Stimulated activated CD4-positive, alpha-beta T cell treated with anti-CD3 and anti-CD28 coated beads, Interleukin-2, amount 100 ng/mL, for 4 hours (primary cell): ENCODE measurements around the gene PDCD1.
"Not testable (repeated sequence)": the region's sequence is repeated elsewhere in the genome, so short reads cannot be mapped to it uniquely, and the experiment has no call there.

Experiments
- DNase-seq: peaks from one replicate; pipeline ENCODE4 v3.0.0-alpha.2; 2020; ENCODE audit warnings: low read depth

Gene PDCD1

GRCh38 chr2:241877989-241878970 lies 19.6 kb upstream of the PDCD1 start:
- DNase-seq, result peak; percentile 66

GRCh38 chr2:241877197-241877685 lies 18.5 kb upstream of the PDCD1 start:
- no peak for DNase-seq

GRCh38 chr2:241876528-241877196 lies 18.0 kb upstream of the PDCD1 start:
- no peak for DNase-seq

GRCh38 chr2:241875754-241876527 lies 17.2 kb upstream of the PDCD1 start:
- DNase-seq, result not testable (repeated sequence)

- DNase-seq, result no peak
These were observed 15.7 kb upstream of the PDCD1 start for GRCh38 chr2:241874277-241874925.

- DNase-seq, result no peak
These were observed 15.1 kb upstream of the PDCD1 start for GRCh38 chr2:241873803-241874110.

- DNase-seq, result no peak
These were observed 14.5 kb upstream of the PDCD1 start for GRCh38 chr2:241873081-241873802.

- DNase-seq, result no peak
These were observed 13.6 kb upstream of the PDCD1 start for GRCh38 chr2:241872313-241872642.

- no peak for DNase-seq
These were observed 13.0 kb upstream of the PDCD1 start for GRCh38 chr2:241871538-241872312.

GRCh38 chr2:241870611-241871537 lies 12.2 kb upstream of the PDCD1 start:
- no peak for DNase-seq

- no peak for DNase-seq
These were observed 11.4 kb upstream of the PDCD1 start for GRCh38 chr2:241870081-241870541.

GRCh38 chr2:241869087-241869961 lies 10.6 kb upstream of the PDCD1 start, which contains the start of gene RTP5:
RTP5 (plus strand) TSS chr2:241869729; CDS start chr2:241869757, 28 bp downstream.
- no peak for DNase-seq

GRCh38 chr2:241868661-241869081 lies 10.0 kb upstream of the PDCD1 start:
- DNase-seq, result no peak

GRCh38 chr2:241867776-241868420 lies 9.2 kb upstream of the PDCD1 start:
- DNase-seq, result peak; percentile 36

- no peak for DNase-seq
These were observed 8.3 kb upstream of the PDCD1 start for GRCh38 chr2:241866790-241867645.

- no peak for DNase-seq
These were observed 7.5 kb upstream of the PDCD1 start for GRCh38 chr2:241865957-241866789.
